ENCODE data around the gene ECE1.

Gene ECE1

DNA sequence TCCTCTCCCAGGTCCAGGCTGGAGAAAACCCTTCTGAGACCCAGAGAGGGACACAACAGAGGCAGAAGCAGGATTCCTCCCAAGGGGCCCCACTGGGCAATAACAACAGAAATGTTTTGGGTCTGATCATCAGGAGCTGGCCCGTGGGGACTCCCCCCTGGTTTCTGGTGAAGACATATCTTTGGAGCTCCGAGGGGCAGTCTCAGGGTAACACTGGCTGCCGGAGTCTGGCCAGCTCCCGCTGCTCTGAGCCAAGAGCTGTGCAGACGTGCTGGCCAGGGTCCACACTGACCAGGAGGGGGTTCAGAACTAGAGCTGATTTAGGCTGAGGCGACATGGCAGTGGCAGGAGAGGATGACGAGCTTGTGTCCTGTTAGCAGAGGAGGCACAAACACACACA, 13.1 kb downstream of the ECE1 start:
- DNase-seq (ENCODE audit: extremely low spot score, insufficient read length, low read depth), result no peak
- FAIRE-seq, result no peak

DNA sequence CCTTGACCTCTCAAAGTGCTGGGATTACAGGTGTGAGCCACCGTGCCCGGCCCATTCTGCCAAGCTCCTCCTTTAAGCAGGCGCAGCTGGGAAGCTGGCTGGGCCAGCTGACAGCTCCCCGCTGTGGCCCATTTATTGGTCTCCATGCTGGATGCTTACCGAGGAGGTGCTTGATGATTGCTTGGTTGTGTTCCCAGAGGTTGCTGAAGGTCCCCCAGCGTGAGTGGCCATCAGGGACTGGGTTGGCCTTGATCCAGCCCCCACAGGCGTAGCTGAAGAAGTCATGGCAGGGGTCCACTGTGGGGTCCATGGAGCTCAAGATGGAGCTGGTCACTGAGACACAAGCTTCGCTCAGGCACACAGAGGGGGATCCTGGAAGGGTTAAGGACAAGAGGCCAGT, 17.7 kb downstream of the ECE1 start:
- DNase-seq (ENCODE audit: extremely low spot score, insufficient read length, low read depth), result no peak
- no peak for FAIRE-seq

DNA sequence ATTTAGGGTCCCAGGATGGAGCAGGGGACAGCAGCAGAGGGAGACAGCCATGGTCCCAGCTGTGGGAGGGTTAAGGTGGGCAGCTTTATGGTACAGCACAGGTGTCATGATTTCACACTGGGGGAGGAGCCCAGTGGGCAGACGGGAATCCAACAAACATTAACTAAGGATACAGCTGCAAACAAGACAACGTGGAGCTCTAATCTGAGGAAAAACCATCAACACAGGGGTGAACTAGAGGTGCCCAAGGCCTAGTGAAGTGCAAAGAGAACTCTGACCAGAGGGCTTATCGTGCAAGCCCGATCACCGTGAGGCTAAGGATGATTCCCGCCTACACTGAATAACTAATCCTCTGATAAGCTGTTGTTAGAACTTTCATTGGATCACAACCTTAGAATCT, 18.7 kb downstream of the ECE1 start:
- FAIRE-seq (no peak), DNase-seq (ENCODE audit: extremely low spot score, insufficient read length, low read depth) (no peak)

DNA sequence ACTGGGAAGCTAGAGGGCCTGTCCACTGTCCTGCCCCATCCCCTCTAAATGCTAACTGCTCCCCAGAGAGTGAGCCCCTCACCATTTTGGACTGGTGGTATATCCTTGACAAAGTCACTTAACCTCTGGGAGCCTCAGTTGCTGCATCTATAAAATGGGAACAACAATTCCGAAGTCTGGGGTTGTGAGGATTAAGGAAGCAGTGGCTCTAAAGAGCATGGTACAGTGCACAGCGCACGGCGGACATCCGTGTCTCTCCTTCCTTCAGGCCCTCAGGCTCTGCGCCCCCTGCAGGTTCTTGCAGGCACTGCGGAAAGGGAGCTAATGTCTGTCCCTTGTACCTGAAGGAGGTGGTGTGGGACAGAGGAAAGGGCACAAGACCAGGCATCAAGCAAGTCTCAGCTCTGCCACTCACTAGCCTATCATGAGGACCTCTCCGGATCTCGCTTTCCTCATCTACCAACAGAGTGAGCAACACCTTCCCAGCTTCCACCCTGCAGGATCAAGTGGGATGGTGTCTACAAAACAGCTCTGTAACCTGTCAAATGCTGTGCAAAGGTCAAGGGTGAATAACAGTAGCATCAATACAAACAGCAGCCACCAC, 20.1 kb downstream of the ECE1 start:
- FAIRE-seq (peak; percentile 91), DNase-seq (ENCODE audit: extremely low spot score, insufficient read length, low read depth) (peak; percentile 71)

DNA sequence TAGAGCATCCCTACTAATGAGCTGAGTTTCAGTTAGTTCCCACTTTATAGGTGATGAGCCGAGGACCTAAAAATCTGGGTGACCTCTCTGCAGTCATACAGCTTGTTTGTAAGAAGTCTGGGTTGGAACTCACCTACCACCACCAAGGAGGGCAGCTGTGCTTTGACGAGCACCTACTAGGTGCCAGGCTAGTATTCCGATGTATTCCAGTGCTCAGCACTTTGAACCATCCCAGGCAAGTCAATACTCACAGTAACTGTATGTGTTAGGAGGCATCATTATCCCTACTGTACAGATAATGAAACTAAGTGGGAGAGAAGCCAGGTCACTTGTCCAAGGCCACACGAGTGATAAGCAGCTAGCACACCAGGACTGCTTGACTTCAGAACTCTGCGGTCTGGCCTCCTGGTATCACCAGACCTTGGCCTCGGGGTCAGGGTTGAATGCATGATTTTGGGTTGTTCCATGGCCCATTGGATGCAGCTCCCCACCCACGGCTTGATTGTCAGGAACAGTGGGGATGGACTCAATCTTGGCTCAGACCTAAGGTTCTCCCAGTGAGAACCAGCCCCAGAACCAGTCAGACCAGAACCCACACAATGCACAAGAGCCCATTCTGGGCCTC, 20.7 kb downstream of the ECE1 start:
- FAIRE-seq (no peak), DNase-seq (ENCODE audit: extremely low spot score, insufficient read length, low read depth) (no peak)

DNA sequence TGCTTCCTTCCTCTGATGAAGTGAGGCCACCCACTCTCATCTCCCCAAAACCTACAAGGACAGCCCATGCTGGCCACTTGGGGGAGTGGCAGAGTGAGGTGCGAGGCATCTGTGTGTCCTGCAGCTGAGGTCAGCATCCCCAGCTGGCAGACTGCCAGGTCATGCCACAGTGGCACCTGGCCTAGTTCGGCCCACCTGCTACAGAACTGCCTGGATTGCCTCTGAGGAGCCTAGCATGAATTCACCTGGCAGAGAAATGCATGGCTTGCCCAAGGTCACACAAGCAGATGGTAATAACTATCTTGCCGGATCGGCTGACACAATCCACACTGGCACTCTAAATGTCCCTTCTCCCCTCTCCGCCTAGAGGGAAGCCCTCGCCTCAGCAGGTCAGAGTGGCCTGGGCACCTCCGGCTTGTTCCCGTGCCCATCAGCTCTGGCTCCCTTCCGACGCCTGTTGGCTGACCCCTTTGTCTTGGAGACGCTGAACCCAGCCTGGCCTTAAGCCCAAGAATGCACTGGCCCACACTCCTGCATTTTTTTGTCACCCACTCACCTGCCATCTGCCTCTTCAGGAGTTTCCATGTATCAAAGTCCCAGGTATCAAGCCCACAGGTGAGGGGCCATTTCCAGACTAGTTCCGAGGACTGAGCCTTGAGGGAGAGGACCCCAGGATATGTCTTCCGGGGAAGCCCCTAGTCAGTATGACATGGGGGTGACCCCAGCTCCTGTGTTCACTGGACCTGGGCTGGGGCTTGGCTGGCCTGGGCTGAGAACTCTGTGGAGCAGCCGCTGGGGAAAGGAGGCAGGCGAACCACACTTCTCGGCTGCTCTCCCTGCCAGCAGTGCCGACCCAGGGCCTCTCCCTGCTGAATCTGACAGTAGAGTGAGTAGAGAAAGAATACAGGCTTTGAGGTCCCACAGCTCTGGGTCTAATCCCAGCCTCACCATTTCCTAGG, 21.7 kb downstream of the ECE1 start:
- FAIRE-seq, result no peak
- DNase-seq (ENCODE audit: extremely low spot score, insufficient read length, low read depth), result no peak

DNA sequence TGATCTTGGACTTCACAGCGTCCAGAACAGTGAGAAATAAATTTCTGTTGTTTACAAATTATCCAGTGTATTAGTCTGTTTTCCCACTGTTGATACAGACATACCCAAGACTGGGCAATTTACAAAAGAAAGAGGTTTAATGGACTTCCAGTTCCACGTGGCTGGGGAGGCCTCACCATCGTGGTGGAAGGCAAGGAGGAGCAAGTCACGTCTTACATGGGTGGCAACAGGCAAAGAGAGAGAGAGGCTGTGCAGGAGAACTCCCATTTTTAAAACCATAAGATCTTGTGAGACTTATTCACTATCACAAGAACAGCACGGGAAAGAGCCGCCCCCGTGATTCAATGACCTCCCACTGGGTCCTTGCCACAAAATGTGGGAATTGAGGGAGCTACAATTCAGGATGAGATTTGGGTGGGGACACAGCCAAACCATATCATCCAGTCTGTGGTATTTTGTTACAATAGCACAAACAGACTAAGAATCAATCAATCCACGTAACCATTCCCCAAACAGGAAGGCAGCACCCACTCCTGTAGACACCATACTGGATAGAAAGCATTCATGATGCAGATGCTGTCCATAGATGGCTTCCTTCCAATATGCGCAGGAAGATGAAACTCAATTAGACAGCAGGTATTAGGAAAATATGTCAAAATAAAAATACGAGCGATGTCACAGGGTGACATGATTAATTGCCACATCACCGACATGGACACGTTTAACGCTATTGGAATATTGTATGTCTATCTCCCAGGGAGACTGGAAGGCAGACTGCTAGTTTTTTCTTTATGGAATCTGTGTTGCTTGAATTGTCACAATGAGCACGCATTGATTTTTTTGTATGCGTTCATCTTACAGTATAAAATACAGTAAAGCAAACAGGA, 22.8 kb downstream of the ECE1 start:
- no peak for FAIRE-seq

DNA sequence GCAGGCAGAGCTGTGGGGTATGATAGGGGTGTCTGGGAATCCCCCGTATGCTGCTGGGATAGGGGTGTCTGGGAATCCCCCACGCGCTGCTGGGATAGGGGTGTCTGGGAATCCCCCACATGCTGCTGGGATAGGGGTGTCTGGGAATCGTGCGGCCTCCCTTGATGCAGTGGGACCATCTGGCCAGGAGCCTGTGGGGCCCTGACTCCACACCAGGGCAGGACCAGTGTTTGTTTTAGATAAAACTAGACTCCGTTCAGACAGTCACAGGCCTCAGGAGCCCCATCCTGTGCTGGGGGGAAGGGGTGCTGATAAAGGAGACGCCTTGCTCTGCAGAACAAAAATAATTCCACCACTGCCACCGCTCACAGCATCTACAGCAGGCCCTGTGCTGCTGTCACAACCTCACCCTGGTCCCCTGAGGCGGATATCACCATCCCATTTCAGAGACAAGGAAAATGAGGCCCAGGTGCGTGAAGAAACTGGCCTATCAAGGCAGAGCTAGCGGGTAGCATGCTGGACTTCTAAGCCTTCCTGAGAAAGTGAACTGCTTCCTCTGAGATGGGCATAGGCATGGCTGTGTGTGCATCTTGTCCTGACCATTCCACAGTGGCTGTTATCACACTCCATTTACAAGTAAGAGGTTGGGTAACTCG, 24.0 kb downstream of the ECE1 start:
- DNase-seq (ENCODE audit: extremely low spot score, insufficient read length, low read depth) (no peak), FAIRE-seq (no peak)

More for the DNA sequence above, 22.8 kb downstream of the ECE1 start:
- DNase-seq (ENCODE audit: extremely low spot score, insufficient read length, low read depth), result no peak

DNA sequence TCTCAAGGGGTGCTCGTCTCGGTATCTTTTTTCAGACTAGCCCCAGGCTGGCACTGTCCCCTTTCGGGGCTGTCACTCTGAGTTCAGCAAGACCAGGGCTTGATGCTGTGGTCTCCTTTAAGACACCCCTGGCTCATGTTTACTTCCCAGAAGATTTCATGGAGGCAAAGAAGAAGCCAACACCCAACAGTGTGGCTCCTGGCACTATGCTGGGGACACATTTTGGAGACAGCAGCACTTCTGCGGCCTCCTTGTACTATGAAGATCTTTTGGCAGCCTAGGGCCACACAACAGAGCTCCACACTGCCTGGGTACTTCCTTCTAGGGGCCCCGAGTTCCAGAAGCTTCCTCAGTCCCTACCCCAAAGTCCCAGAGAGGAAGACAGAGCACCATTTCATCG, 24.6 kb downstream of the ECE1 start:
- no peak for FAIRE-seq
- DNase-seq (ENCODE audit: extremely low spot score, insufficient read length, low read depth), result no peak

DNA sequence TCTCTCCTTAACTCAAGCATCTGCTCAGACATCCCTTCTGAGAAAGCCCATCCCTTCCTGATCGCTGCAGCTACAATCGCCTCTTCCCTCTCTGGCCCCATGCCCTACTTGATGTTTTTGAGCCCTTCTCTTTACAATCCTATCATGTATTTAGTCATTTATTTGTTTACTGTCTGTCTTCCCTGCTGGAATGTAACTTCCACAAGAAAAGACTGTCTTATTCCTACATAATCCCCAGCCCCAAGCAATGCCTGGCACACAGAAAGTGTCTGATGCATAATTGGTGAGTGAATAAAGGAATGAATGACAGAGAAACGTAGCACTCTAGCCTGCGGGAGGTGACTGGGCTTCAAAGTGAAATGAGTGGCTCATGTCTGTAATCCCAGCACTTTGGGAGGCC, 25.4 kb downstream of the ECE1 start:
- DNase-seq (ENCODE audit: extremely low spot score, insufficient read length, low read depth) (no peak), FAIRE-seq (no peak)

DNA sequence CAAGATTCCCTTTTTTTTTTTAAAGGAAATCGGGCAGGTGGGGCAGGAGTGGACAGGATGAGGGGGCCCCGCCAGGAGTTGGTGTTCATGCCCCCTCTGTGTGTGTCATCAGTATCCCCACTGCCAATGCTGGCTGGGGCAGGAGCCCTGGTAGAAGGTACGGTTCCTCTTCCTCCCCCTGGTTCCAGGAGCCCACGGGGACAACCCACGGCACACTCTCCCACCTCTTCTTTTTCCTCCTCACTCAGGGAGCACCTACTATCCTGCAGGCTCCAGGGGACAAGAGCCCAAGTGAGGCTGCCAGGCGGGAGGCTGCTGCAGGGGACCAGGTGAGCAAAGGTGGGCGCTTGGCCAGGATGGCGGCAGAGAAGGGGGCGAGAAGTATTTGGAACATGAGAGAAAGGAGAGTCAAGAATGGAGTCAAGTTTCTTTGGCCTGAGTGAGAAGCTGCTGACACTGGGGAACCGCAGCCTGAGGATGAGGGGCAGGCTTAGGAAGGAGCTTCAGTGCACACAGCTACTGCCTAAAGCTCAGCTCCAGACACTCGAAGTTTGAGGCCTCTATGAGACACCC, 26.5 kb downstream of the ECE1 start:
- FAIRE-seq, result no peak

DNA sequence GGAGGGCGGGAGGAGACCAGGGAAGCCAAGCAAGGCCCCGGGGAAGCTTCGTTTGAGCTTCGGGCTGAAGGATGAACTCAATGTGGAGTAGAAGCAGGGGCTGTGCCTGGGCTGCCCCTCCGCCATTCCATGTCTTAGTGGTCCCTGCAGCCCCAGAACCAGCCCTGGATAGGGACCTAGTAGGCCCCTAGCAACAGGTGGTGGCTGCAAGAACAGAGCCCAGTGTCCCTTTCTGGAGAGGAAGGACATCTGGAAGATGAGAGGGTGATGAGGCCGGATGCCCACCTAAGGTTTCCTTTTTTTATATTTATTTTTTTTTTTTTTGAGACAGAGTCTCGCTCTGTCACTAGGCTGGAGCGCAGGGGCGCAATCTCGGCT, 27.2 kb downstream of the ECE1 start:
- FAIRE-seq (no peak), DNase-seq (ENCODE audit: extremely low spot score, insufficient read length, low read depth) (no peak)

More for the DNA sequence above, 26.5 kb downstream of the ECE1 start:
- no peak for DNase-seq (ENCODE audit: extremely low spot score, insufficient read length, low read depth)

DNA sequence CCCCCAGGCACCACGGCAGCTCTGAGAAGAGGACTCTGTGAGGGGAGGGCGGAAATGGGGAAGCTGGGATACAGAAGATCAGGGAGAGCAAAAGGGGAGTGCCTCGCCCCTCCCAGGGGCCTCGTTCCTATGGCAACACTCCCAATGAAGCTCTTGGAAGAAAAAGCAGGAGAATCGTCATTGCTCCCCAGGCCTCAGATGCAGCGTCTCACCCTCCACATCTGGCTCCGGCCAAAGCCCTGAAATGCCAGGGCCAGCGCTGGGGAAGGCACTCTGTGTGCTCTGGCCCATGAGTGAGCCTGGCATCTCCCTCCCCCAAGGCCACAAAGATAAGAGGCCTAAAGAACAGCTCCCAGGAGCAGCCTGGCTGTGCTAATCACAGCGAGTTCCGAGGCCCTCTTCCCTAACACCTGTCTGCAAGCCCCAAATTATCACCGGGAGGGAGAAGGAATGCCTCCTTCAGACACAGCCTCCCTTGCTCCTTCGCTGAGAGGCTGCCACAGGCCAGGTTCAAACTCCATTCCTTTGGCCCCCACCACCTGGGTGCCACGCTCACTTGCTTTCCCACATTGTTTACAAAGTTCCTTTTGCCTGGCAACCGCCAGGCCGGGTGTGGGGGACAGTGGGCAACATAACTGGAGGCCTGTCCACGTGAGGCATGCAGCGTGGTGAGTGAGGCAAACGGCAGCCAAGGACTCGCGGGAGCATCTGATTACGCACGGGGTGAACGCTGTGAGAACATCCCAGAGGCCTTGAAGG, 27.8 kb downstream of the ECE1 start:
- no peak for FAIRE-seq
- DNase-seq (ENCODE audit: extremely low spot score, insufficient read length, low read depth), result no peak

DNA sequence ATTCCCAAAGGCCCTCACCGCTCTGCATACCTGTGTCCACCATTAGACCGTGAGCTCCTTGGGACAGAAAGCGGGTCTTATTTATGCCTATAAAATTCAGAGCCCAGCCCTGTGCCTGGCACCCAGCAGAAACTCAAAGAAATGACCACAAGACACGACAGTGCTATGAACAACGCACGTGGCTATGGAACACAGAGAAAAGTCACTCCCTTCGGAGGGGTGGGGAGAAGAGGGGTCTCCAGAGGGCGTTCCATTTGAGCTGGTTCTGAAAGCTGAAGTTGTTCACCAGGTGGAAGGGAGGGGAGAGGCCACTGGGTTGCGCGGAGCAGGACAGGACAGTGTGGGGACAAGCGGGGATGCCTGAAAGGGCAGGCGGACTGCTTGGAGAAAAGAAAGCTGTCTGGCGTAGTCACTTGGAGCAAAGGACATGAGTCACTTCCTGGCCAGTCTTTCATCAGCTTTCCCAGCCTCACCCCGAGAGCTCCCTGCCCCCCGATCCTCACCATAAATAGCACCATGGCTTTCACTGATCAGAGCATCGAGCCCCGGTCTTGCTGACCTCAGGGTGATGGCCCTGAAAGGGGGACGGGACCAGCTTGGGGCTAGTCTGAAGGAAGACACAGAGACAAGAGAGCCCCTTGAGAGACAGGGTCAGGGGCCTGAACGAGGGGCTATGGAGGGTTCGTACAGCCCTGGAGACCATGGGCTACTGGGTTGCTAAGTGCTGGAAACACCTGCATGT, 28.5 kb downstream of the ECE1 start:
- DNase-seq (ENCODE audit: extremely low spot score, insufficient read length, low read depth), result no peak
- no peak for FAIRE-seq

DNA sequence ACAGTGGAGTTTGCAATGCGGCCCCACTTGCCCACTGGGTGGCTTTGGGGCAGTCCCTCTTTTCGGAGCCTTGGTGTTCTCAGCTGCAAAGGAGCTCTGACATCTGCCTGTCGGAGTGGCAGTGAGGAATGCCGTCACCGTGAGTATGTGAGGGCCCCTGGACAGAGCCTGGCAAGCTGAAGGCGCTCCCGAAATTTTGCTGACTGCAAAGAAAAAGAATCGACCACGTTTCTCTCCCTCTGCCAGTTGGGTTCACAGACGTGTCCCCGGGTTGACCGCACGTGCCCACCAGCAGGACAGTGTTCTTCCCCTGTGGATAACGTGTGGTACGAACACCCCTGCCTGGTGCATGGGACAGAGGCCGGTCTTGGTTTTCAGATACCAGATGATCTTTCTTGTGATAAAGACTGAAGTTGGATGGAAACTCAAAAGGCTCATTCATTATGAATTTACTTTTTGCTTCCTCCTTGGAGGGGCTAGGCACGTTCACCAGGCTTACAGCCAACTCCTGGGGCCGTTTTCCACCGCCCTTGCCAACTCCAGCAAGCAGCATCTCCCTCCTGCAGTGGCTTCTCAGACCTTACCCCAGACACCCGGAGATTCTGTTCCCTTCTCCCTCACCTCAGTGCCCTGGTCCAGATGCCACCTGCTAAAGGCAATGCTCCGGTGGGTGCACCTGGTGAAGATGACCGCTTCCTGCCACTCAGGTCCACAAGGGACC, 29.7 kb downstream of the ECE1 start:
- DNase-seq (ENCODE audit: extremely low spot score, insufficient read length, low read depth) (no peak), FAIRE-seq (no peak)

DNA sequence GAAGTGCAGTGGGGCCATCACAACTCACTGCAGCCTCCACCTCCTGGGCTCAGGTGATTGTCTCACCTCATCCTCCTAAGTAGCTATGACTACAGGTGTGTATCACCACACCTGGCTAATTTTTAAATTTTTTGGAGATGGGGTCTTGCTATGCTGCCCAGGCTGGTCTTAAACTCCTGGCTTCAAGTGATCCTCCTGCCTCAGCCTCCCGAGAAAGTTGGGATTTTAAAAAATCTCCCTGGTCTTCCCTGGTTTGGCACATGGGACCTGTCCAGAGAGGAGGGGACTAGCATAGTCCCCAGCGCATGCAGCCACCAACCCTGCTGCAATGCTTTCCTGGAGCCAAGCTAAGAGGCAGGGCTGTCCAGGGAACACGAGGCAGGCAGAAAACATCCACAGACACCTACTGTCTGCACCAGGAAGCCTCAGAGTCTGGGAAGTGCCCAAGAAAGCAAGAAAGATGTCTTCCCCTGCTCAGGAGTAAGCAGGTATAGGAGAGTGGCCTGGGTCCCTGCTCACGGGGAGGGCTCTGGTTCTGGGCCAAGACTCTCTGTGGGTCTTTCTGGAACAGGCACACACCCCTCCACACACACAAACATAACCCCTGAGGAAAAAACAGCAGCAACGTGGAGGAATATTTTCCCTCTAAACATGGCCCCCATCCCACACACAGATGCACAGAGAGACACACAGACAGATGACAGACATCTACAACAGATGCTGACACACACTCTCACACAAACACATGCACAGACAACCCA, 30.8 kb downstream of the ECE1 start:
- DNase-seq (ENCODE audit: extremely low spot score, insufficient read length, low read depth), result no peak
- FAIRE-seq, result no peak

Data from GM18507 (cell line).